ENCODE data around the gene TSPY1. TPM values are rescaled to one million over a fixed set of nuclear protein-coding genes. Genes with fewer than 3 reads are reported as not detected.
"Not testable (repeated sequence)": the region's sequence is repeated elsewhere in the genome, so short reads cannot be mapped to it uniquely, and the experiment has no call there.

The TSPY1 gene
- not detected for total RNA-seq

GRCh38 chrY:9466655-9467054, at the start of gene TSPY1:
Gene TSPY1, plus strand, starts transcription at chrY:9466955. Its CDS starts 46 bp downstream, at chrY:9467001.
- H3K27me3 ChIP-seq; H3K4me1 ChIP-seq; DNase-seq (ENCODE audit: low spot score); H3K4me3 ChIP-seq; H3K9me3 ChIP-seq; H3K27ac ChIP-seq; H3K36me3 ChIP-seq: not testable (repeated sequence)

- H3K36me3 ChIP-seq; H3K27ac ChIP-seq; H3K4me1 ChIP-seq; H3K9me3 ChIP-seq; H3K4me3 ChIP-seq; DNase-seq (ENCODE audit: low spot score); H3K27me3 ChIP-seq: not testable (repeated sequence)
These were observed 20.2 kb downstream of the TSPY1 start, which contains the start of gene TSPY9 for GRCh38 chrY:9486967-9487366. Gene TSPY9, plus strand, starts transcription at chrY:9487267. Its CDS starts 46 bp downstream, at chrY:9487313.

GRCh38 chrY:9504396-9504795, 37.6 kb downstream of the TSPY1 start:
- not testable (repeated sequence) for H3K27ac ChIP-seq; H3K36me3 ChIP-seq; H3K4me3 ChIP-seq; H3K27me3 ChIP-seq; H3K9me3 ChIP-seq; H3K4me1 ChIP-seq; DNase-seq (ENCODE audit: low spot score)

GRCh38 chrY:9516287-9516686, 49.5 kb downstream of the TSPY1 start:
- not testable (repeated sequence) for H3K4me1 ChIP-seq; DNase-seq (ENCODE audit: low spot score); H3K27me3 ChIP-seq; H3K4me3 ChIP-seq; H3K9me3 ChIP-seq; H3K36me3 ChIP-seq; H3K27ac ChIP-seq

Other genes with a start within 250 kb of the TSPY1 start
- not detected for gene TSPY4, start 129.5 kb upstream of the TSPY1 start, total RNA-seq
- not detected for gene TSPY8, start 109.2 kb upstream of the TSPY1 start, total RNA-seq
- not detected for gene TSPY3, start 68.5 kb upstream of the TSPY1 start, total RNA-seq
- gene TSPY9, start 20.3 kb downstream of the TSPY1 start, total RNA-seq = not detected
- gene TSPY10, start 60.9 kb downstream of the TSPY1 start, total RNA-seq = not detected

Measured in right atrium auricular region (tissue), 2 donors.